ENCODE measurements around the gene DLGAP4. TPM values are rescaled to one million over a fixed set of nuclear protein-coding genes. Genes with fewer than 3 reads are reported as not detected.

The DLGAP4 gene
- polyA plus RNA-seq, 1 donor (not counting 4 experiments of a cell fraction or from before 2014, with no cell fraction given), result 9.6 TPM

DNA sequence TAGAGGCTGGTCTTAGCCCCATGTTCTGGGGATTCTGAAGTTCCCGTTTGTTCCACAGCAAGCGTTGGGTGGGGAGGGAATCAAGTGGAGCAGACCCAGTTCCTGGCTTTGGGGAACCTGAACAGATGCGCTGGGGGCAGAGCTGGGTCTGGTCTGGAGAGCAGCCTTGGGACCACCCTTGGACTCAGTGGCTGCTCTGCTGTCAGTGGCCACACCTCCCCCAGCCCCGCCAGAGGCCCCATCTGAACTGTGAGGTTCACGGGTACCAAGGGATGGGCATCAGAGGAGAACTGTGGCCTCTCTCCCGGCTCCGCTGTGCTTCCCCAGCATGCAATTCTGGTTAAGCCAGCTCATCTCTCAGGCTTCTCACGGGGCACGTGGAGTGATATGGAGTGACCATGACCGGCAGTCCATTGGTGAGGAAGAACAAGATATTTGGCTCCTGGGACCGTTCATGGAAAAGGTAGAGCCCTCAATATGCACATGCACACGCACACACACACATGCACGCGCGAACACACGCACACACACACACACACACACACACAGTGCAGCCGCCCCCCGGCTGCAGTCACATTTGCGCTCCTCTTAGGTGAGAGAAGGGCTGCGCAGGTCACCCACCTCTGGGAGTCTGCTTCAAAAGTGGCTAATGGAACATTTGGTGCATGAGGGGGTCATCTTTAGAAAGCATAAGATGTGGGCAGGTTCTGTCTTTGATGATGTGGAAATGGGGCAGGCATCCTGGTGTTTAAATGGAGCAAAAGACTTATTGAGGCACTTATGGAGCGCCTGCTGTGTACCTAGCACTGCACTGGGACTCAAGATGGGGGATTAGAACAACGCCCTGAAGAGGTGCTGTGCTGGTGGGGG is 6.0 kb downstream of the DLGAP4 start:
- Histone ChIP-seq H2AFZ (ENCODE audit: control insufficient read depth, low read length) (no peak overlapping the region), H4K20me1 (ENCODE audit: control insufficient read depth, extremely low read depth, insufficient read depth, low read length) (no peaks in the 10 kb centered on the region), H3K4me3 (ENCODE audit: control insufficient read depth in 2 of 3, extremely low read depth in 1 of 3, insufficient read depth in 2 of 3, low read depth in 1 of 3, low read length in 3 of 3) (no peak overlapping the region), H3K27ac (ENCODE audit: control insufficient read depth, insufficient read depth, low read length) (no peak overlapping the region), H3K9me1 (ENCODE audit: control insufficient read depth, extremely low read depth, insufficient read depth, low read length) (no peaks in the 10 kb centered on the region), H3K4me2 (ENCODE audit: control insufficient read depth, extremely low read depth, insufficient read depth, low read depth, low read length) (no peak overlapping the region), H3K9me3 (ENCODE audit: control insufficient read depth, low read depth, low read length) (no peaks in the 10 kb centered on the region), H3K79me2 (ENCODE audit: control insufficient read depth, insufficient read depth, low read length) (no peaks in the 10 kb centered on the region), H3K4me1 (ENCODE audit: control insufficient read depth, extremely low read depth, insufficient read depth, low read length) (no peaks in the 10 kb centered on the region), H3K27me3 (ENCODE audit: control insufficient read depth, extremely low read depth, insufficient read depth, low read length) (peaks cover 53% of the 10 kb centered on the region), H3K36me3 (ENCODE audit: control insufficient read depth in 2 of 2, extremely low read depth in 1 of 2, insufficient read depth in 2 of 2, low read length in 2 of 2) (no peaks in the 10 kb centered on the region), H3K9ac (ENCODE audit: control insufficient read depth, extremely low read depth, insufficient read depth, low read length) (no peak overlapping the region)
- TF ChIP-seq EZH2 (IDR thresholded peaks at IDR 0.05; ENCODE audit: low read length), result no peak
- TF ChIP-seq, protein P1, sequence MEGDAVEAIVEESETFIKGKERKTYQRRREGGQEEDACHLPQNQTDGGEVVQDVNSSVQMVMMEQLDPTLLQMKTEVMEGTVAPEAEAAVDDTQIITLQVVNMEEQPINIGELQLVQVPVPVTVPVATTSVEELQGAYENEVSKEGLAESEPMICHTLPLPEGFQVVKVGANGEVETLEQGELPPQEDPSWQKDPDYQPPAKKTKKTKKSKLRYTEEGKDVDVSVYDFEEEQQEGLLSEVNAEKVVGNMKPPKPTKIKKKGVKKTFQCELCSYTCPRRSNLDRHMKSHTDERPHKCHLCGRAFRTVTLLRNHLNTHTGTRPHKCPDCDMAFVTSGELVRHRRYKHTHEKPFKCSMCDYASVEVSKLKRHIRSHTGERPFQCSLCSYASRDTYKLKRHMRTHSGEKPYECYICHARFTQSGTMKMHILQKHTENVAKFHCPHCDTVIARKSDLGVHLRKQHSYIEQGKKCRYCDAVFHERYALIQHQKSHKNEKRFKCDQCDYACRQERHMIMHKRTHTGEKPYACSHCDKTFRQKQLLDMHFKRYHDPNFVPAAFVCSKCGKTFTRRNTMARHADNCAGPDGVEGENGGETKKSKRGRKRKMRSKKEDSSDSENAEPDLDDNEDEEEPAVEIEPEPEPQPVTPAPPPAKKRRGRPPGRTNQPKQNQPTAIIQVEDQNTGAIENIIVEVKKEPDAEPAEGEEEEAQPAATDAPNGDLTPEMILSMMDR (optimal IDR thresholded peaks at IDR 0.05 in 1 of 3, IDR thresholded peaks at IDR 0.05 in 1 of 3, conservative IDR thresholded peaks at IDR 0.05 in 1 of 3; ENCODE audit: extremely low read depth in 1 of 3, insufficient read depth in 2 of 3, low read length in 3 of 3), result no peak
- dilution Hi-C loops (cut with MboI; ENCODE audit: extremely low pct_ligation_motif_present, low sequenced_read_pairs), result no loop called here
- no peak for FAIRE-seq
- no peak for DNase-seq (ENCODE audit: low read depth, low spot score)

DNA sequence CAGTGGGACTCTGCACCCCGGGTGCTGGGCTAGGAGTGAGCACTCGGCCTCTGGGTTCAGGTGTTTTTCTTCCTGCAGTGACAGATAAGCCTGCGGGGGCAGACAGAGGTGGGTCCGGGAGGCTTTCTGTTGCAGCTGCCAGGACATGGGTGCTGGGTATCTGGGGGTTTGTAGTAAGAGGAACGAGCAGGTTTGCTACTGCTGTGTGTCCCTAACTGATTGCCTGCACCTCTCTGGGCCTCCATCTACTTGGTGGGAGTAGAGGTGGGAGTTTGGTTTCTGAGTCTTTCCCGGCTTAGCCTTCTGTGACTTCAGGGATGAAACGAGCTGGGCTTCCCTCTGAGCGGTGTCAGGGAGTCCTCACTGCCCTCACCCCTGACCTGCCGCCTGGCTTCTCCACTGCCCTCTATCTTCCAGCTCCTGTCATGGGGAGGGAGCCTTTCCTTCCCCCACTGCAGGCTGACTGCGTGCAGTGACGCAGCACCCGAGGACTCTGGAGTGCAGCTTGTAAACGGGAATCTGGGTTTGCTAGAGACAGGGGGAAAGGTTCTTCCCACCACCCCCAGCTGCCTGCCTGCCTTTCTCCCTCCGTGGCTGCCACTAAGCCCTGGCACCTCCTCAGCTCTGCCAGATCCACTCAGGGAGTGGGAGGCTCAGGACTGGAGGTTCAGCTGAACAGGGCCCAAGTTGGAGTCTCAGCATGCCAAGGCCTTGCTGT is 6.7 kb downstream of the DLGAP4 start:
- Histone ChIP-seq H3K4me1 (ENCODE audit: control insufficient read depth, extremely low read depth, insufficient read depth, low read length) (no peaks in the 10 kb centered on the region), H3K9me1 (ENCODE audit: control insufficient read depth, extremely low read depth, insufficient read depth, low read length) (no peaks in the 10 kb centered on the region), H3K9ac (ENCODE audit: control insufficient read depth, extremely low read depth, insufficient read depth, low read length) (no peak overlapping the region), H3K27ac (ENCODE audit: control insufficient read depth, insufficient read depth, low read length) (no peak overlapping the region), H3K4me3 (ENCODE audit: control insufficient read depth in 2 of 3, extremely low read depth in 1 of 3, insufficient read depth in 2 of 3, low read depth in 1 of 3, low read length in 3 of 3) (no peak overlapping the region), H2AFZ (ENCODE audit: control insufficient read depth, low read length) (no peak overlapping the region), H4K20me1 (ENCODE audit: control insufficient read depth, extremely low read depth, insufficient read depth, low read length) (no peaks in the 10 kb centered on the region), H3K36me3 (ENCODE audit: control insufficient read depth in 2 of 2, extremely low read depth in 1 of 2, insufficient read depth in 2 of 2, low read length in 2 of 2) (no peaks in the 10 kb centered on the region), H3K9me3 (ENCODE audit: control insufficient read depth, low read depth, low read length) (no peaks in the 10 kb centered on the region), H3K27me3 (ENCODE audit: control insufficient read depth, extremely low read depth, insufficient read depth, low read length) (peaks cover 45% of the 10 kb centered on the region), H3K79me2 (ENCODE audit: control insufficient read depth, insufficient read depth, low read length) (no peaks in the 10 kb centered on the region), H3K4me2 (ENCODE audit: control insufficient read depth, extremely low read depth, insufficient read depth, low read depth, low read length) (no peak overlapping the region)
- TF ChIP-seq, protein P1 (optimal IDR thresholded peaks at IDR 0.05 in 1 of 3, IDR thresholded peaks at IDR 0.05 in 1 of 3, conservative IDR thresholded peaks at IDR 0.05 in 1 of 3; ENCODE audit: extremely low read depth in 1 of 3, insufficient read depth in 2 of 3, low read length in 3 of 3), result no peak
- TF ChIP-seq EZH2 (IDR thresholded peaks at IDR 0.05; ENCODE audit: low read length), result no peak
- no peak for FAIRE-seq
- dilution Hi-C loops (cut with MboI; ENCODE audit: extremely low pct_ligation_motif_present, low sequenced_read_pairs), result no loop called here
- no peak for DNase-seq (ENCODE audit: low read depth, low spot score)
